Endodermal cell (in vitro differentiated cells): ENCODE measurements around the gene ALDH4A1. TPM values are rescaled to one million over a fixed set of nuclear protein-coding genes. Genes with fewer than 3 reads are reported as not detected.
A peak's percentile ranks its signal among the peaks of the same experiment; 100 is the strongest.

Source experiments
- DNase-seq: peaks from one replicate; pipeline ENCODE4 v3.0.0-alpha.2; 2017
- H3K27ac ChIP-seq: 2 replicates; pipeline ENCODE4 v1.5.1; 2013; ENCODE audit warnings: mild to moderate bottlenecking, low read depth, low read length, moderate library complexity
- H3K27me3 ChIP-seq: 2 replicates; pipeline ENCODE4 v1.6.1; 2013; ENCODE audit warnings: mild to moderate bottlenecking, low read length, moderate library complexity; ENCODE audit not compliant: insufficient read depth, control insufficient read depth, poor library complexity, severe bottlenecking
- H3K36me3 ChIP-seq: 2 replicates; pipeline ENCODE4 v1.7.0; 2013; ENCODE audit warnings: mild to moderate bottlenecking, low read length, moderate library complexity; ENCODE audit not compliant: control insufficient read depth, insufficient read depth
- H3K4me1 ChIP-seq: one replicate; pipeline ENCODE4 v1.7.0; 2013; ENCODE audit warnings: low read length; ENCODE audit not compliant: control insufficient read depth, insufficient read depth
- H3K4me3 ChIP-seq: 2 replicates; pipeline ENCODE4 v1.5.1; 2013; ENCODE audit warnings: mild to moderate bottlenecking, low read length, moderate library complexity
- H3K9ac ChIP-seq: 2 replicates; pipeline ENCODE4 v1.6.1; 2013; ENCODE audit warnings: mild to moderate bottlenecking, low read length, moderate library complexity; ENCODE audit not compliant: poor library complexity, severe bottlenecking; ENCODE audit errors: extremely low read depth
- H3K9me3 ChIP-seq: 2 replicates; pipeline ENCODE4 v1.6.1; 2013; ENCODE audit warnings: mild to moderate bottlenecking, low read length, moderate library complexity; ENCODE audit not compliant: control insufficient read depth
- H3K27ac Mint-ChIP-seq: 2 replicates; pipeline ENCODE4 v1.8.0; 2020; ENCODE audit warnings: mixed read lengths
- H3K27me3 Mint-ChIP-seq: 2 replicates; pipeline ENCODE4 v1.8.0; 2021; ENCODE audit warnings: mild to moderate bottlenecking, mixed read lengths; ENCODE audit not compliant: insufficient read depth
- H3K36me3 Mint-ChIP-seq: 2 replicates; pipeline ENCODE4 v1.8.0; 2020; ENCODE audit warnings: low read depth, mixed read lengths
- H3K4me1 Mint-ChIP-seq: 2 replicates; pipeline ENCODE4 v1.8.0; 2020; ENCODE audit warnings: mixed read lengths
- H3K4me3 Mint-ChIP-seq: 2 replicates; pipeline ENCODE4 v1.8.0; 2020; ENCODE audit warnings: mild to moderate bottlenecking, moderate library complexity, mixed read lengths
- H3K9me3 Mint-ChIP-seq: 2 replicates; pipeline ENCODE4 v1.8.0; 2020; ENCODE audit warnings: mild to moderate bottlenecking, mixed read lengths
- CTCF ChIP-seq: fragments of 200-600 bp; sonication (generic); conservative IDR thresholded peaks from 2 replicates; pipeline ENCODE4 v1.5.0; 2021; ENCODE audit warnings: antibody characterized with exemption, mild to moderate bottlenecking
- WGBS, 2 experiments: methylation state at CpG; one replicate each; pipeline versions ENCODE4 v1.1.5 to v1.1.7; 2013; ENCODE audit warnings: missing lambda C conversion rate in 2 of 2, mixed read lengths in 1 of 2; ENCODE audit not compliant: insufficient coverage in 1 of 2, insufficient read length in 1 of 2; 5-methylcytosine and 5-hydroxymethylcytosine counted together
- total RNA-seq, 2 donors: library from RNA; stranded (reverse); fragmentation: NEBNext Ultra II Directional in 1 of 2; extraction: Animal tissue kit (Norgen Biotek cat#: 25700) in 1 of 2; gene quantifications; 2 replicates in 1 of 2; 3 replicates in 1 of 2; pipeline ENCODE4 v1.2.1, GENCODE V29; 2021

The ALDH4A1 gene
- total RNA-seq, 2 donors from 2014 or later, result 7.6 to 18.7 TPM

GRCh38 chr1:18948048-18948912 lies 45.9 kb upstream of the ALDH4A1 start:
- Mint-ChIP-seq H3K4me1 (peaks cover 32% of the 10 kb centered on the region), H3K27ac (no peak overlapping the region), H3K9me3 (no peaks in the 10 kb centered on the region), H3K27me3 (no peaks in the 10 kb centered on the region), H3K36me3 (no peaks in the 10 kb centered on the region), H3K4me3 (no peak overlapping the region)
- H3K4me3 ChIP-seq, result no peak overlapping the region
- no peaks in the 10 kb centered on the region for H3K27me3 ChIP-seq
- DNase-seq, result no peak
- no peaks in the 10 kb centered on the region for H3K36me3 ChIP-seq
- no peak for TF ChIP-seq CTCF
- peaks cover 23% of the 10 kb centered on the region for H3K4me1 ChIP-seq
- H3K9ac ChIP-seq, result no peak overlapping the region
- WGBS, 2 experiments, result 86 to 91% methylated on average over 13 to 15 of the region's 15 CpGs
- H3K9me3 ChIP-seq, result no peaks in the 10 kb centered on the region
- H3K27ac ChIP-seq, result no peak overlapping the region

GRCh38 chr1:18947570-18947969 lies 45.2 kb upstream of the ALDH4A1 start:
- Histone ChIP-seq H3K9me3 (no peaks in the 10 kb centered on the region), H3K4me3 (no peak overlapping the region), H3K36me3 (no peaks in the 10 kb centered on the region), H3K4me1 (peaks cover 23% of the 10 kb centered on the region), H3K9ac (no peak overlapping the region), H3K27me3 (no peaks in the 10 kb centered on the region), H3K27ac (peak overlapping the region; percentile 57)
- Mint-ChIP-seq H3K27me3 (no peaks in the 10 kb centered on the region), H3K27ac (no peak overlapping the region), H3K36me3 (no peaks in the 10 kb centered on the region), H3K9me3 (no peaks in the 10 kb centered on the region), H3K4me1 (peaks cover 32% of the 10 kb centered on the region), H3K4me3 (no peak overlapping the region)
- TF ChIP-seq CTCF, result no peak
- DNase-seq, result peak; percentile 48
- 86 to 93% methylated on average over 5 to 9 of the region's 9 CpGs for WGBS, 2 experiments

- no peak overlapping the region for H3K4me3 Mint-ChIP-seq
- 91 to 92% methylated on average over 15 of the region's 15 CpGs for WGBS, 2 experiments
- Histone ChIP-seq H3K27ac (peak overlapping the region; percentile 57), H3K9me3 (no peaks in the 10 kb centered on the region), H3K9ac (no peak overlapping the region), H3K4me3 (no peak overlapping the region), H3K4me1 (peaks cover 25% of the 10 kb centered on the region), H3K27me3 (no peaks in the 10 kb centered on the region), H3K36me3 (no peaks in the 10 kb centered on the region)
- H3K9me3 Mint-ChIP-seq, result no peaks in the 10 kb centered on the region
- H3K27me3 Mint-ChIP-seq, result no peaks in the 10 kb centered on the region
- TF ChIP-seq CTCF, result no peak
- peaks cover 35% of the 10 kb centered on the region for H3K4me1 Mint-ChIP-seq
- DNase-seq, result peak; percentile 50
- peak overlapping the region; percentile 49 for H3K27ac Mint-ChIP-seq
- no peaks in the 10 kb centered on the region for H3K36me3 Mint-ChIP-seq
Observed at GRCh38 chr1:18946550-18947381, 44.4 kb upstream of the ALDH4A1 start.
